Measurements from ENCODE around the gene SMR3A. TPM values are rescaled to one million over a fixed set of nuclear protein-coding genes. Genes with fewer than 3 reads are reported as not detected.
A peak's percentile ranks its signal among the peaks of the same experiment; 100 is the strongest.

SMR3A gene
- total RNA-seq, 2 experiments from 2014 or later = not detected

DNA sequence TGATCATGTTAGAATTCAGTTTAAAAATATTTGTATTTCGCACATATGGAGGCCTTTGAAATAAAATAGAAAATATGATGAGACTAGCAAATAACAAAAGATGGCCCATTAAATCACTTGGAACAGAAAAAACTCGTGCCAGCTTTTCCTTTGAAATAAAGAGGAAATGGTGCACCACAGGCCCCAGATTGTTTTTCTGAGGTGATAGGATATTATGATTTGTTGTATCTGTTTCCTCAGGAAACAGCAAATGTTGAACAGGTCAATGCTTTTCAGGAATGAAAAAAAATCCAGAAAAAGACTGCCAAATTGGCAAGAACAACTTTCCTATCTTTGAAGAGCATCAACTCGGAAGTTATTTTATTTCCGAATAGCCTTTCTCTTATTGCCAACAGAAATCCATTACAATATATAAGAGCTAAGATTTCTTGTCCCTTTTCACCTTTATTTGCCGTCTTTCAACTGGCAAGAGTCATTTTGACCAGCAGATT, 22.2 kb downstream of the SMR3A start, which contains the start of gene SMR3B:
Gene SMR3B (plus strand): TSS at position 441 of the 491 bp plus-strand sequence. CDS start 1,380 bp downstream, outside the sequence.
- BruUV-seq (replicated peaks) = no TSS peak
- Histone ChIP-seq H3K27ac (ENCODE audit: low read depth, low read length, poor library complexity, severe bottlenecking) (no peak within 1 kb of the TSS), H2AFZ (ENCODE audit: low read length) (no peak within 1 kb of the TSS), H3K9me2 (ENCODE audit: insufficient read depth, low read length) (no peaks in the 10 kb centered on the region), H4K20me1 (ENCODE audit: insufficient read depth, low read length) (no peaks in the 10 kb centered on the region), H3K79me2 (ENCODE audit: insufficient read depth, low read depth, low read length) (no peaks in the 10 kb centered on the region), H3K4me3 (ENCODE audit: low read depth, low read length, poor library complexity, severe bottlenecking) (no peak within 1 kb of the TSS), H3K4me1 (ENCODE audit: insufficient read depth, low read length, poor library complexity, severe bottlenecking) (no peaks in the 10 kb centered on the region), H3K4me2 (ENCODE audit: low read length) (no peak within 1 kb of the TSS), H3K36me3 (ENCODE audit: insufficient read depth, low read length) (no peaks in the 10 kb centered on the region), H3K9me3 (ENCODE audit: low read length) (no peaks in the 10 kb centered on the region)
- CTCF ChIA-PET (ENCODE audit: unreplicated experiment) = no interaction called here
- POLR2A ChIA-PET = no interaction called here
- no peak for DNase-seq (ENCODE audit: low spot score)
- no peak for TF ChIP-seq EZH2phosphoT487 (IDR thresholded peaks at IDR 0.05; ENCODE audit: borderline replicate concordance, low read depth, low read length)
- TF ChIP-seq, protein P1, sequence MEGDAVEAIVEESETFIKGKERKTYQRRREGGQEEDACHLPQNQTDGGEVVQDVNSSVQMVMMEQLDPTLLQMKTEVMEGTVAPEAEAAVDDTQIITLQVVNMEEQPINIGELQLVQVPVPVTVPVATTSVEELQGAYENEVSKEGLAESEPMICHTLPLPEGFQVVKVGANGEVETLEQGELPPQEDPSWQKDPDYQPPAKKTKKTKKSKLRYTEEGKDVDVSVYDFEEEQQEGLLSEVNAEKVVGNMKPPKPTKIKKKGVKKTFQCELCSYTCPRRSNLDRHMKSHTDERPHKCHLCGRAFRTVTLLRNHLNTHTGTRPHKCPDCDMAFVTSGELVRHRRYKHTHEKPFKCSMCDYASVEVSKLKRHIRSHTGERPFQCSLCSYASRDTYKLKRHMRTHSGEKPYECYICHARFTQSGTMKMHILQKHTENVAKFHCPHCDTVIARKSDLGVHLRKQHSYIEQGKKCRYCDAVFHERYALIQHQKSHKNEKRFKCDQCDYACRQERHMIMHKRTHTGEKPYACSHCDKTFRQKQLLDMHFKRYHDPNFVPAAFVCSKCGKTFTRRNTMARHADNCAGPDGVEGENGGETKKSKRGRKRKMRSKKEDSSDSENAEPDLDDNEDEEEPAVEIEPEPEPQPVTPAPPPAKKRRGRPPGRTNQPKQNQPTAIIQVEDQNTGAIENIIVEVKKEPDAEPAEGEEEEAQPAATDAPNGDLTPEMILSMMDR (conservative IDR thresholded peaks at IDR 0.05; ENCODE audit: low read length) = no peak
- intact Hi-C loops (cut with micrococcal nuclease; ENCODE audit: unreplicated experiment) = no loop called here

- H2AFZ ChIP-seq (ENCODE audit: low read length) = no peak overlapping the region
- H3K9me3 ChIP-seq (ENCODE audit: low read length) = no peaks in the 10 kb centered on the region
- H3K4me2 ChIP-seq (ENCODE audit: low read length) = peak overlapping the region; percentile 36
- intact Hi-C loops (cut with micrococcal nuclease; ENCODE audit: unreplicated experiment) = no loop called here
- ChIA-PET POLR2A (interaction anchor here (0.6 kb wide), 1 partner anchor 546 kb away, joined by 3 read pairs; no protein-coding TSS in a partner anchor), CTCF (ENCODE audit: unreplicated experiment) (no interaction called here)
- no peak for TF ChIP-seq EZH2phosphoT487 (IDR thresholded peaks at IDR 0.05; ENCODE audit: borderline replicate concordance, low read depth, low read length)
- TF ChIP-seq, protein P1 (conservative IDR thresholded peaks at IDR 0.05; ENCODE audit: low read length) = no peak
- no peaks in the 10 kb centered on the region for H3K36me3 ChIP-seq (ENCODE audit: insufficient read depth, low read length)
- H3K27ac ChIP-seq (ENCODE audit: low read depth, low read length, poor library complexity, severe bottlenecking) = no peak overlapping the region
- no peak for DNase-seq (ENCODE audit: low spot score)
- H4K20me1 ChIP-seq (ENCODE audit: insufficient read depth, low read length) = no peaks in the 10 kb centered on the region
- H3K79me2 ChIP-seq (ENCODE audit: insufficient read depth, low read depth, low read length) = no peaks in the 10 kb centered on the region
- H3K4me1 ChIP-seq (ENCODE audit: insufficient read depth, low read length, poor library complexity, severe bottlenecking) = peaks cover 4% of the 10 kb centered on the region
- no peak overlapping the region for H3K4me3 ChIP-seq (ENCODE audit: low read depth, low read length, poor library complexity, severe bottlenecking)
- H3K9me2 ChIP-seq (ENCODE audit: insufficient read depth, low read length) = no peaks in the 10 kb centered on the region
- BruUV-seq (replicated peaks) = no TSS peak
These were observed 31.7 kb downstream of the SMR3A start for GRCh38 chr4:70392057-70392776.

- no TSS peak for BruUV-seq (replicated peaks)
- POLR2A ChIA-PET = no interaction called here
- intact Hi-C loops (cut with micrococcal nuclease; ENCODE audit: unreplicated experiment) = no loop called here
These were observed 37.0 kb downstream of the SMR3A start, which contains the start of gene OPRPN for GRCh38 chr4:70397580-70397979. Gene OPRPN, plus strand, starts transcription at chr4:70397940. Its CDS starts 1,346 bp downstream, at chr4:70399286.

More at GRCh38 chr4:70397580-70397979, 37.0 kb downstream of the SMR3A start, which contains the start of gene OPRPN:
- TF ChIP-seq, protein P1 (conservative IDR thresholded peaks at IDR 0.05; ENCODE audit: low read length) = no peak
- no peak for TF ChIP-seq EZH2phosphoT487 (IDR thresholded peaks at IDR 0.05; ENCODE audit: borderline replicate concordance, low read depth, low read length)
- H3K4me2 ChIP-seq (ENCODE audit: low read length) = no peak within 1 kb of the TSS
- H3K36me3 ChIP-seq (ENCODE audit: insufficient read depth, low read length) = no peaks in the 10 kb centered on the region
- no peak within 1 kb of the TSS for H3K27ac ChIP-seq (ENCODE audit: low read depth, low read length, poor library complexity, severe bottlenecking)
- no peaks in the 10 kb centered on the region for H3K9me3 ChIP-seq (ENCODE audit: low read length)
- H2AFZ ChIP-seq (ENCODE audit: low read length) = no peak within 1 kb of the TSS
- DNase-seq (ENCODE audit: low spot score) = no peak
- CTCF ChIA-PET (ENCODE audit: unreplicated experiment) = interaction anchor here (0.5 kb wide), 1 partner anchor 242 kb away, joined by 3 read pairs; no protein-coding TSS in a partner anchor
- no peaks in the 10 kb centered on the region for H4K20me1 ChIP-seq (ENCODE audit: insufficient read depth, low read length)
- no peaks in the 10 kb centered on the region for H3K4me1 ChIP-seq (ENCODE audit: insufficient read depth, low read length, poor library complexity, severe bottlenecking)
- H3K9me2 ChIP-seq (ENCODE audit: insufficient read depth, low read length) = no peaks in the 10 kb centered on the region
- no peaks in the 10 kb centered on the region for H3K79me2 ChIP-seq (ENCODE audit: insufficient read depth, low read depth, low read length)
- H3K4me3 ChIP-seq (ENCODE audit: low read depth, low read length, poor library complexity, severe bottlenecking) = no peak within 1 kb of the TSS

All from OCI-LY7 (cell line).